ENCODE data around the gene SP7. TPM values are rescaled to one million over a fixed set of nuclear protein-coding genes. Genes with fewer than 3 reads are reported as not detected.

Gene SP7
- total and polyA plus RNA-seq, 9 of the 15 experiments (the other 6 are each of a cell fraction or from before 2014, with no cell fraction given), result 0.04 TPM; not detected in 8

GRCh38 chr12:53352331-53353256 lies 16.4 kb upstream of the SP7 start:
- Histone ChIP-seq H3K4me3 (no peak overlapping the region), H3K36me3 (ENCODE audit: control insufficient read depth, insufficient read depth, low read length) (no peaks in the 10 kb centered on the region), H3K4me2 (ENCODE audit: insufficient read depth, low read length) (peak overlapping the region; percentile 42; the same call in 1 of the 2 replicates), H3K9me1 (ENCODE audit: control insufficient read depth, insufficient read depth, low read length) (no peaks in the 10 kb centered on the region), H3K4me1 (replicated peaks in 1 of 2; ENCODE audit: control insufficient read depth in 2 of 2, insufficient read depth in 2 of 2, low read length in 2 of 2) (peaks cover 12 to 17% of the 10 kb centered on the region in 2 experiments), H3K27ac (ENCODE audit: extremely low read depth, low read depth, low read length) (no peak overlapping the region), H3K79me2 (ENCODE audit: control insufficient read depth, insufficient read depth, low read length) (no peaks in the 10 kb centered on the region), H2AFZ (ENCODE audit: low read depth, low read length) (peak overlapping the region; percentile 90), H3K9ac (ENCODE audit: insufficient read depth in 1 of 2, low read depth in 2 of 2, low read length in 2 of 2) (peak overlapping the region; percentile 39 to 43; a peak in 2 of 4 replicates), H3K27me3 (ENCODE audit: control insufficient read depth in 2 of 2, insufficient read depth in 2 of 2, low read length in 2 of 2) (no peaks in the 10 kb centered on the region), H4K20me1 (replicated peaks; ENCODE audit: control insufficient read depth, insufficient read depth, low read length) (no peaks in the 10 kb centered on the region), H3K9me3 (replicated peaks; ENCODE audit: control insufficient read depth, insufficient read depth, low read depth, low read length) (no peaks in the 10 kb centered on the region)
- ChIA-PET CTCF (ENCODE audit: low intra/inter-chr PET ratio) (interaction anchor here (0.6 to 4.3 kb wide), 10 partner anchors 29 to 306 kb away, joined by 3 to 43 read pairs (median 5); partner anchors contain the start of genes AMHR2, NPFF, PCBP2 and SP1), POLR2A (interaction anchor here (0.6 to 1.5 kb wide), 17 partner anchors 13 to 195 kb away, joined by 3 to 9 read pairs (median 4); partner anchors contain the start of genes AMHR2, SP7 and TARBP2)
- WGBS (ENCODE audit: insufficient coverage, low coverage, missing lambda C conversion rate), result 46% methylated on average over 21 of the region's 21 CpGs
- DNase-seq (ENCODE audit: extremely low read depth in 1 of 4, low spot score in 3 of 4), result peak; percentile 71 to 93 (median 74)
- intact Hi-C loops (cut with micrococcal nuclease) (loop anchor here (1.0 kb wide), 4 partner anchors 30 to 156 kb away; no protein-coding TSS in a partner anchor), in situ Hi-C loops (cut with MboI) (no loop called here)
- peak; percentile 95 for ATAC-seq
- peak; percentile 95 for FAIRE-seq
- no TSS peak for BruUV-seq (replicated peaks)
- TF ChIP-seq ESRRB (CRISPR knock-in tag; IDR thresholded peaks at IDR 0.05; ENCODE audit: borderline replicate concordance), result no peak
- TF ChIP-seq TAF15 (IDR thresholded peaks at IDR 0.05; ENCODE audit: low read depth, low read length), result no peak
- peak in 1 of 2 experiments; percentile 31; a peak in 1 of 4 replicates for TF ChIP-seq TBL1XR1 (IDR thresholded peaks at IDR 0.05; ENCODE audit: low read length in 2 of 2)
- no peak for TF ChIP-seq CREB1 (IDR thresholded peaks at IDR 0.05)
- TF ChIP-seq CREB1 (CRISPR knock-in tag; IDR thresholded peaks at IDR 0.05), result no peak
- no peak for TF ChIP-seq ATF4 (CRISPR knock-in tag; IDR thresholded peaks at IDR 0.05)
- TF ChIP-seq PHTF2 (CRISPR knock-in tag; IDR thresholded peaks at IDR 0.05), result no peak
- TF ChIP-seq JUN (IDR thresholded peaks at IDR 0.05; ENCODE audit: borderline replicate concordance, low read depth, low read length), result 0 out of 2 replicates have a peak, but pooled peaks have one; percentile 26
- no peak for TF ChIP-seq JUN (CRISPR knock-in tag; IDR thresholded peaks at IDR 0.05; ENCODE audit: borderline replicate concordance)
- peak; percentile 91 for TF ChIP-seq CC2D1A (IDR thresholded peaks at IDR 0.05)
- no peak for TF ChIP-seq NONO (IDR thresholded peaks at IDR 0.05; ENCODE audit: low read depth in 2 of 2, low read length in 1 of 2)
- TF ChIP-seq CXXC5 (CRISPR knock-in tag; IDR thresholded peaks at IDR 0.05), result no peak; the same call in 1 of the 2 replicates
- no peak for TF ChIP-seq U2AF1 (optimal IDR thresholded peaks at IDR 0.05; ENCODE audit: low read depth, low read length)
- 0 out of 2 replicates have a peak, but pooled peaks have one; percentile 36 for TF ChIP-seq SOX6 (IDR thresholded peaks at IDR 0.05)
- TF ChIP-seq E2F6 (IDR thresholded peaks at IDR 0.05; ENCODE audit: borderline replicate concordance in 1 of 2, extremely low read depth in 1 of 2, insufficient read depth in 1 of 2, insufficient read length in 1 of 2, low read depth in 1 of 2, low read length in 1 of 2, poor library complexity in 1 of 2, severe bottlenecking in 1 of 2), result peak in 1 of 2 experiments; percentile 53
- TF ChIP-seq KDM1A (IDR thresholded peaks at IDR 0.05), result peak in 1 of 2 experiments; percentile 17; a peak in 1 of 4 replicates

All from K562 (cell line).